ENCODE data around the gene MOGAT2. TPM values are rescaled to one million over a fixed set of nuclear protein-coding genes. Genes with fewer than 3 reads are reported as not detected.

MOGAT2 gene
- total and polyA plus RNA-seq, 2 of the 13 experiments (the other 11 are each of a cell fraction or from before 2014, with no cell fraction given) = 27.2 to 27.8 TPM

GRCh38 chr11:75734491-75735180, 17.0 kb downstream of the MOGAT2 start (continued):
- TF ChIP-seq ETV5 (CRISPR knock-in tag; IDR thresholded peaks at IDR 0.05; ENCODE audit: borderline replicate concordance) = 0 out of 2 replicates have a peak, but pooled peaks have one; percentile 40
- no peak for TF ChIP-seq ZNF691 (CRISPR knock-in tag; IDR thresholded peaks at IDR 0.05; ENCODE audit: borderline replicate concordance, low read depth)
- TF ChIP-seq ZIK1 (CRISPR knock-in tag; IDR thresholded peaks at IDR 0.05; ENCODE audit: borderline replicate concordance, low read depth) = no peak
- TF ChIP-seq HCFC1 (IDR thresholded peaks at IDR 0.05; ENCODE audit: low read depth, low read length) = no peak
- TF ChIP-seq KLF12 (CRISPR knock-in tag; IDR thresholded peaks at IDR 0.05; ENCODE audit: borderline replicate concordance) = no peak
- TF ChIP-seq PLRG1 (conservative IDR thresholded peaks at IDR 0.05) = no peak
- no peak for TF ChIP-seq SSRP1 (CRISPR knock-in tag; IDR thresholded peaks at IDR 0.05)
- no peak for TF ChIP-seq GLI4 (CRISPR knock-in tag; IDR thresholded peaks at IDR 0.05; ENCODE audit: borderline replicate concordance)
- no peak for TF ChIP-seq ARNT (IDR thresholded peaks at IDR 0.05)
- TF ChIP-seq, protein P1, sequence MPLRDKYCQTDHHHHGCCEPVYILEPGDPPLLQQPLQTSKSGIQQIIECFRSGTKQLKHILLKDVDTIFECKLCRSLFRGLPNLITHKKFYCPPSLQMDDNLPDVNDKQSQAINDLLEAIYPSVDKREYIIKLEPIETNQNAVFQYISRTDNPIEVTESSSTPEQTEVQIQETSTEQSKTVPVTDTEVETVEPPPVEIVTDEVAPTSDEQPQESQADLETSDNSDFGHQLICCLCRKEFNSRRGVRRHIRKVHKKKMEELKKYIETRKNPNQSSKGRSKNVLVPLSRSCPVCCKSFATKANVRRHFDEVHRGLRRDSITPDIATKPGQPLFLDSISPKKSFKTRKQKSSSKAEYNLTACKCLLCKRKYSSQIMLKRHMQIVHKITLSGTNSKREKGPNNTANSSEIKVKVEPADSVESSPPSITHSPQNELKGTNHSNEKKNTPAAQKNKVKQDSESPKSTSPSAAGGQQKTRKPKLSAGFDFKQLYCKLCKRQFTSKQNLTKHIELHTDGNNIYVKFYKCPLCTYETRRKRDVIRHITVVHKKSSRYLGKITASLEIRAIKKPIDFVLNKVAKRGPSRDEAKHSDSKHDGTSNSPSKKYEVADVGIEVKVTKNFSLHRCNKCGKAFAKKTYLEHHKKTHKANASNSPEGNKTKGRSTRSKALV (CRISPR knock-in tag; IDR thresholded peaks at IDR 0.05) = no peak
- no peak for TF ChIP-seq AGO1 (IDR thresholded peaks at IDR 0.05; ENCODE audit: low read depth, low read length, poor library complexity, severe bottlenecking)
- TF ChIP-seq LRRFIP1 (CRISPR knock-in tag; conservative IDR thresholded peaks at IDR 0.05) = no peak
- no peak for TF ChIP-seq ZNF44 (CRISPR knock-in tag; IDR thresholded peaks at IDR 0.05)
- peak; percentile 47; the same call in 1 of the 2 replicates for TF ChIP-seq MEIS1 (CRISPR knock-in tag; IDR thresholded peaks at IDR 0.05; ENCODE audit: borderline replicate concordance)
- no peak for TF ChIP-seq MXD1 (CRISPR knock-in tag; IDR thresholded peaks at IDR 0.05)
- TF ChIP-seq, protein P2, sequence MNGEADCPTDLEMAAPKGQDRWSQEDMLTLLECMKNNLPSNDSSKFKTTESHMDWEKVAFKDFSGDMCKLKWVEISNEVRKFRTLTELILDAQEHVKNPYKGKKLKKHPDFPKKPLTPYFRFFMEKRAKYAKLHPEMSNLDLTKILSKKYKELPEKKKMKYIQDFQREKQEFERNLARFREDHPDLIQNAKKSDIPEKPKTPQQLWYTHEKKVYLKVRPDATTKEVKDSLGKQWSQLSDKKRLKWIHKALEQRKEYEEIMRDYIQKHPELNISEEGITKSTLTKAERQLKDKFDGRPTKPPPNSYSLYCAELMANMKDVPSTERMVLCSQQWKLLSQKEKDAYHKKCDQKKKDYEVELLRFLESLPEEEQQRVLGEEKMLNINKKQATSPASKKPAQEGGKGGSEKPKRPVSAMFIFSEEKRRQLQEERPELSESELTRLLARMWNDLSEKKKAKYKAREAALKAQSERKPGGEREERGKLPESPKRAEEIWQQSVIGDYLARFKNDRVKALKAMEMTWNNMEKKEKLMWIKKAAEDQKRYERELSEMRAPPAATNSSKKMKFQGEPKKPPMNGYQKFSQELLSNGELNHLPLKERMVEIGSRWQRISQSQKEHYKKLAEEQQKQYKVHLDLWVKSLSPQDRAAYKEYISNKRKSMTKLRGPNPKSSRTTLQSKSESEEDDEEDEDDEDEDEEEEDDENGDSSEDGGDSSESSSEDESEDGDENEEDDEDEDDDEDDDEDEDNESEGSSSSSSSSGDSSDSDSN (CRISPR knock-in tag; IDR thresholded peaks at IDR 0.05) = peak; percentile 23; the same call in 1 of the 2 replicates
- no peak for TF ChIP-seq HNRNPL (IDR thresholded peaks at IDR 0.05; ENCODE audit: low read depth, low read length)
